ENCODE measurements around the gene CMSS1. TPM values are rescaled to one million over a fixed set of nuclear protein-coding genes. Genes with fewer than 3 reads are reported as not detected.

The CMSS1 gene
- total RNA-seq, 1 experiment from 2014 or later, result 64.3 TPM

GRCh38 chr3:100140976-100141375, 323.3 kb downstream of the CMSS1 start:
- no peak for DNase-seq (ENCODE audit: low read depth)

- DNase-seq (ENCODE audit: low read depth), result no peak
These were observed 323.9 kb downstream of the CMSS1 start for GRCh38 chr3:100141586-100141985.

GRCh38 chr3:100144255-100144866, 326.7 kb downstream of the CMSS1 start:
- DNase-seq (ENCODE audit: low read depth), result no peak

GRCh38 chr3:100149130-100149529, 331.5 kb downstream of the CMSS1 start:
- peak; percentile 15 for DNase-seq (ENCODE audit: low read depth)

- DNase-seq (ENCODE audit: low read depth), result no peak
These were observed 332.2 kb downstream of the CMSS1 start for GRCh38 chr3:100149713-100150415.

- DNase-seq (ENCODE audit: low read depth), result no peak
These were observed 332.8 kb downstream of the CMSS1 start for GRCh38 chr3:100150473-100150872.

GRCh38 chr3:100151024-100151707, 333.5 kb downstream of the CMSS1 start:
- no peak for DNase-seq (ENCODE audit: low read depth)

GRCh38 chr3:100154171-100154570, 336.5 kb downstream of the CMSS1 start:
- no peak for DNase-seq (ENCODE audit: low read depth)

GRCh38 chr3:100155128-100155527, 337.5 kb downstream of the CMSS1 start:
- DNase-seq (ENCODE audit: low read depth), result no peak

GRCh38 chr3:100155590-100155989, 337.9 kb downstream of the CMSS1 start:
- DNase-seq (ENCODE audit: low read depth), result no peak

GRCh38 chr3:100157685-100158084, 340.0 kb downstream of the CMSS1 start:
- no peak for DNase-seq (ENCODE audit: low read depth)

- no peak for DNase-seq (ENCODE audit: low read depth)
These were observed 341.3 kb downstream of the CMSS1 start for GRCh38 chr3:100158918-100159330.

- DNase-seq (ENCODE audit: low read depth), result no peak
These were observed 341.9 kb downstream of the CMSS1 start for GRCh38 chr3:100159331-100160153.

GRCh38 chr3:100160521-100160920, 342.9 kb downstream of the CMSS1 start:
- no peak for DNase-seq (ENCODE audit: low read depth)

GRCh38 chr3:100163787-100164186, 346.1 kb downstream of the CMSS1 start:
- no peak for DNase-seq (ENCODE audit: low read depth)

- no peak for DNase-seq (ENCODE audit: low read depth)
These were observed 347.1 kb downstream of the CMSS1 start for GRCh38 chr3:100164743-100165142.

GRCh38 chr3:100165926-100166550, 348.4 kb downstream of the CMSS1 start:
- DNase-seq (ENCODE audit: low read depth), result no peak

- no peak for DNase-seq (ENCODE audit: low read depth)
These were observed 351.7 kb downstream of the CMSS1 start for GRCh38 chr3:100169201-100169920.

- no peak for DNase-seq (ENCODE audit: low read depth)
These were observed 352.8 kb downstream of the CMSS1 start for GRCh38 chr3:100170486-100170885.

GRCh38 chr3:100171211-100171914, 353.7 kb downstream of the CMSS1 start:
- DNase-seq (ENCODE audit: low read depth), result no peak
